ENCODE results near the gene ZNF672. TPM values are rescaled to one million over a fixed set of nuclear protein-coding genes. Genes with fewer than 3 reads are reported as not detected.
"Not testable (repeated sequence)": the region's sequence is repeated elsewhere in the genome, so short reads cannot be mapped to it uniquely, and the experiment has no call there.

The ZNF672 gene
- 10 to 100 TPM in 11 of 12 donors, not detected in 1; 12.1 to 19.0 (median 15.7) TPM for polyA plus RNA-seq (ENCODE audit: insufficient read length in 12 of 12)
- long read RNA-seq, donor 1, transcript ZNF672-201 (4 exons, 2,989 nt): major isoform, 8 of 9 reads
- long read RNA-seq, donor 1, partial matches to known transcripts: 0 of 9 reads
- long read RNA-seq, donor 1, other reads (novel, unspliced or antisense): 0 of 9 reads
- long read RNA-seq, donor 2, transcript ZNF672-201 (4 exons, 2,989 nt): major isoform, 7 of 14 reads
- long read RNA-seq, donor 2, partial matches to known transcripts: 7 of 14 reads
- long read RNA-seq, donor 2, other reads (novel, unspliced or antisense): 0 of 14 reads
- long read RNA-seq, donor 3, partial matches to known transcripts: 0 of 4 reads
- long read RNA-seq, donor 3, other reads (novel, unspliced or antisense): 0 of 4 reads
- long read RNA-seq, donor 4, partial matches to known transcripts: 0 of 3 reads
- long read RNA-seq, donor 4, other reads (novel, unspliced or antisense): 0 of 3 reads
- long read RNA-seq, donor 5, transcript ZNF672-201 (4 exons, 2,989 nt): major isoform, 11 of 11 reads
- long read RNA-seq, donor 5, partial matches to known transcripts: 0 of 11 reads
- long read RNA-seq, donor 5, other reads (novel, unspliced or antisense): 0 of 11 reads
- long read RNA-seq, donor 6, transcript ZNF672-201 (4 exons, 2,989 nt): major isoform, 7 of 12 reads
- long read RNA-seq, donor 6, partial matches to known transcripts: 5 of 12 reads
- long read RNA-seq, donor 6, other reads (novel, unspliced or antisense): 0 of 12 reads
- long read RNA-seq, donor 7, partial matches to known transcripts: 0 of 3 reads
- long read RNA-seq, donor 7, other reads (novel, unspliced or antisense): 0 of 3 reads
- long read RNA-seq, donor 8, transcript ZNF672-201 (4 exons, 2,989 nt): major isoform, 8 of 8 reads
- long read RNA-seq, donor 8, partial matches to known transcripts: 0 of 8 reads
- long read RNA-seq, donor 8, other reads (novel, unspliced or antisense): 0 of 8 reads
- long read RNA-seq, donor 9, transcript ZNF672-201 (4 exons, 2,989 nt): major isoform, 7 of 7 reads
- long read RNA-seq, donor 9, partial matches to known transcripts: 0 of 7 reads
- long read RNA-seq, donor 9, other reads (novel, unspliced or antisense): 0 of 7 reads
- long read RNA-seq, donor 10, partial matches to known transcripts: 0 of 4 reads
- long read RNA-seq, donor 10, other reads (novel, unspliced or antisense): 0 of 4 reads
- long read RNA-seq, donor 11, transcript ZNF672-201 (4 exons, 2,989 nt): major isoform, 5 of 6 reads
- long read RNA-seq, donor 11, partial matches to known transcripts: 0 of 6 reads
- long read RNA-seq, donor 11, other reads (novel, unspliced or antisense): 0 of 6 reads

DNA sequence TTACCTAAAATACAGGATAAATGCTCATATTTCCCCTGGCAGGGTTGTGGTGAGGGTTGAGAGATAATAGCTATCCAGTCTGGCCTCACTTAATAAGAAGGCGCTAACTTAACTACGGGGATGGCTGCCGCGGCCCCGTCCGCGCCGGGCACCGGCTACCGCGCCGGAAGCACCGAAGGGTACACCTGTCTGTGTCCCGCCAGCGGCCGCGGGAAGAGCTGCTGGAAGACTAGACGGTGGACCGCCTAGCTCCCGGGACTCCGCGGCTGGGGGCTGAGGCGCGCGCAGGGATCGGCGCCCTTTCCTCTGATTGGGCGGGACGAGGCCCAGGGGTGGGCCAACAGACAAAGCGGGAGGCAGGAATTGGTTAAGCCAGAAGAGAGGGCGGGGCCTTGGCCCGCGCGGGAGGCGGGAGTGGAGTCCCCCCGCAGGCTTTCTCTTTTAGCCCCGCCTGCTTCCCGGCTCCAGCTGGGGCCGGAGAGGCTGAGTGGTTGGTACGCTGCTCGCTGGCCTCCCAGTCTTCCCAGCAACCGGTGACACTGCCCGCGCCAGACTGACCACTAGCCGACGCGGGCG is at the start of gene ZNF672:
Gene ZNF672, plus strand, starts transcription at position 444 of the 576 bp plus-strand sequence. CDS start 9,051 bp downstream, outside the sequence.
- DNase-seq: peak; percentile 98

DNA sequence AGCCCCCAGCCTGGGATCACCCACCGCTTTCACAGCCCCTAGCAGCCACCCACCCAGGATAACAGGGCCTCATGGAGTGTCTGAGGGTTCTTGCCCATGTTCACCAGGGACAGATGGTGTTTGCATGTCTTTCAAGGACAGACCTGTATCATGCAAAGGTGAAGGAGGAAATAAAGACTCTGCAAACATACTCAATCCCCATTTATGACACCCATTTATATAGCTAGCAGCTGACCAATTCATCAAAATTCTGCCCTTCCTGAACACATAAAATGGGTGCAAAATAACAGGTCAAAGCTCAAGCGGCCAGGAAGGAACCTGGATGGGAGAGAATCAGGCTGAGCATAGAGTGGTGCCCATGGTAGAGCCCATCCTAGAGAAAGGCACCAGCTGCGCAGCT is 49.7 kb upstream of the ZNF672 start:
- no peak for DNase-seq

- not testable (repeated sequence) for DNase-seq
Observed at GRCh38 chr1:248789337-248789736, 48.7 kb upstream of the ZNF672 start.

- DNase-seq: no peak
Observed at GRCh38 chr1:248790456-248790855, 47.6 kb upstream of the ZNF672 start.

DNA sequence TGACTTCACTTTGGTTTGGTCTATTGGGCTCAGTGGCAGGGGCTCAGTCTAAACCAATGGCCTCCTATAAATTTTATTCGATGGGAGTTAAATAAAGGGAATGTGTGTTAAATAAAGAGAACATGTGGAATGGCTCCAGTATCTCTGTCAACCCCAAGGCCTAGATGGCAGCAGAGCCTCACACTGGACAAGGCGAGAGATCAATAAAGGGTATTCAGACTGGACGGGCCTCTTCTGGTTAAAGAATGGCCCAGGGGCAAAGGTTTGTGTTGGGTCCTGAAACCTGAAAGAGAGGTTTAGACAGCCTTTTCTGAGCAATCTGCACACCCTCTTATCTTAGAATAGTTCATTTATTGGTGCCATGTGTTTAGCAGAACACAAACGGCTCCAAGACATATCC is 47.0 kb upstream of the ZNF672 start:
- DNase-seq: no peak

GRCh38 chr1:248792342-248792741 is 45.7 kb upstream of the ZNF672 start:
- no peak for DNase-seq

GRCh38 chr1:248793592-248793991 is 44.4 kb upstream of the ZNF672 start:
- no peak for DNase-seq

GRCh38 chr1:248794663-248795062 is 43.4 kb upstream of the ZNF672 start:
- not testable (repeated sequence) for DNase-seq

DNA sequence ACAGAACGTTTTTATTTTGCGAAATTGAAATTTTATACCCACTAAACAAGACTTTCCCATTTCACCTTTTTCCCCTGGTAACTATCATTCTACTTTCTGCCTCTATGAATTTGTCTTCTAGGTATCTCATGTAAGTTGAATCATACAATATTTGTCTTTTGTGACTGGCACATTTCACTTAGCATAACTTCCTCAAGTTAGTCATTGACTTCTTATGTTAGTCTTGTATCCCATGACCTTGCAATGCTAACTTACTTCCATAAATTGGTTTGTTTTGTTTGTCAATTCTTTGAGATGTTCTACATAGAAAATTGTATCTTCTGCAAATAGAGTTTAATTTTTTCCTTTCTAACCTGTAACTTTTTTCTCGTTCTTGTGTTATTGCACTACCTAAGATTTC is 39.2 kb upstream of the ZNF672 start:
- no peak for DNase-seq

- DNase-seq: no peak
Observed at GRCh38 chr1:248800459-248800858, 37.6 kb upstream of the ZNF672 start.

GRCh38 chr1:248802454-248802853 is 35.6 kb upstream of the ZNF672 start:
- no peak for DNase-seq

GRCh38 chr1:248803501-248803900 is 34.5 kb upstream of the ZNF672 start:
- not testable (repeated sequence) for DNase-seq

DNA sequence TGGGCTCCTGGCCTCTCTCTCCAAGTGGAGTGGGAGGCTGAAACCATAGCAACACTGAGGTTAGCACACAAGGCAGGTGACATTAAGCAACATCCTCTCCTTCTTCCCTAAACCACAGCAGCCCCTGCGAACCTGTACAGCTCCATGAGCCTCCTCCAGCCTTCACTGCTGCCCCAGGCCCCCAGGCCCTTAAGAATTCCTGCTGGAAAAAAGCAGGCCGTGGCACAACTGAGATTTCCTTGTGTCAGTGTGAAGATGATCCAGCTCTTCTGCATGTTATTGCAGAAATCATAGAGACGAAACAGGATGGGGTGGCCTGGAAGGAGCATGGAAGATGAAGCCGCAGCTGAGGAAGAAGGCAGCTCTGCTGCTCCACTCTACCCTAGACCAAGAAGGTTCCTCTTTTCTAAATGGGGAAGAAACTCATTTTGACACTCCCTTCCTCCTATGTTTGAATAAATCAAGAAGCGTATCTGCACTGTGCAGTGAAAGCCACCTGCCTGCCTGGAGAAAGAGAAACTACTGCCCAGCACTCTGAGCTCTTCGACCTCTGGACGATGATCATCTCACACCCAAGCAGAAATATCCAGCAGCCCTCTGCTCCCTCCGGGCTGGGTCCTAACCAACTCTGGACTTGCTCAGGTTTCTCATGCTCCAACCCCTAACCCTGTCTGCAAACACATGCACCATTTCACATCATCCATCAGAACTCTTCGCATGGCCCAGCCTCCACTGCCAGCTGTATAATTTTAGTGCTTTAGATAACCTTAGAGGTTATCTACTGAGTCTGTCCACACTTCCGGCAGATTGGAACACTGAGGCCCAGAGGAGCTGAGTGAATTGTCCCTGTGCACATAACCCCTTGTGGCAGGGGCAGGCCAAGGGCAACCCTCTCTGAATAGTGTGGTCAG is 33.0 kb upstream of the ZNF672 start:
- DNase-seq: no peak

DNA sequence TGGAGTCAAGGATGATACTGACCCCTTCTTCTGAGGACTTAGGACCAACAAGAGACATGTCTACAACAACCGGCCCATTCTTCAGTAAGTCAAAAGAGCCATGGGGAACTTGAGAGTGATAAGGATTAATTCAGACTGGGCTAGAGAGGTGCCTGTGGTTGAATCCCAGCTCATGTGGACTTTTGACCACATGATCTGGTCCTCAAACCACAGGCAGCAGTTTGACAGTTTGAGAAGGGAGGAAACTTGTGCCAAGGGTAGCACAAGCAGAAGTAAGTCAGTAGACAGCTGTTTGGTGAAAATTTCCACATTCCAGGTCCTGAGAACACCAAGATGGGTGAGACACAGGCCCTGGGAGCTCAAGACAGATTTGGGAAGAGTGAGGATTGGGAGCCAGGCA is 32.1 kb upstream of the ZNF672 start:
- DNase-seq: no peak

- no peak for DNase-seq
Observed at GRCh38 chr1:248807067-248807737, 30.8 kb upstream of the ZNF672 start.

DNA sequence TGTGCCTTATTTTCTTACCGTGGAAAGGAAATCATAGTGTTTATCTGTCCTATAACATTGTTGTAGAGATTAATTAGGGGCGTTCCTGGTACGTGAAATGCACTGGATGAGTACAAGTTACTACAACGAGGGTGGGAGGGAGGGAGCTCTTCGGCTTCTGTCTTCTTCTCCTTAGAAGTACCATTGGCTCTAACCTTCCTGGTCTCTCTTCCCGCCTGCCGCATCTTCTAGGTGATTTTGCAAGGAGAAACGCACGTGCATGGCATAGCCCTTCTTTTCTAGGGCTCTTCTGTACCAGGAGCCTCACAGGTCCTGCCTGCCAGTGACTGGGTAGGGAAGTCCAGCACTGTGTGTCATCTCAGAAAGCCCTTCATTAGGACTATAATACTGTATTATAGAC is 29.1 kb upstream of the ZNF672 start:
- no peak for DNase-seq

DNA sequence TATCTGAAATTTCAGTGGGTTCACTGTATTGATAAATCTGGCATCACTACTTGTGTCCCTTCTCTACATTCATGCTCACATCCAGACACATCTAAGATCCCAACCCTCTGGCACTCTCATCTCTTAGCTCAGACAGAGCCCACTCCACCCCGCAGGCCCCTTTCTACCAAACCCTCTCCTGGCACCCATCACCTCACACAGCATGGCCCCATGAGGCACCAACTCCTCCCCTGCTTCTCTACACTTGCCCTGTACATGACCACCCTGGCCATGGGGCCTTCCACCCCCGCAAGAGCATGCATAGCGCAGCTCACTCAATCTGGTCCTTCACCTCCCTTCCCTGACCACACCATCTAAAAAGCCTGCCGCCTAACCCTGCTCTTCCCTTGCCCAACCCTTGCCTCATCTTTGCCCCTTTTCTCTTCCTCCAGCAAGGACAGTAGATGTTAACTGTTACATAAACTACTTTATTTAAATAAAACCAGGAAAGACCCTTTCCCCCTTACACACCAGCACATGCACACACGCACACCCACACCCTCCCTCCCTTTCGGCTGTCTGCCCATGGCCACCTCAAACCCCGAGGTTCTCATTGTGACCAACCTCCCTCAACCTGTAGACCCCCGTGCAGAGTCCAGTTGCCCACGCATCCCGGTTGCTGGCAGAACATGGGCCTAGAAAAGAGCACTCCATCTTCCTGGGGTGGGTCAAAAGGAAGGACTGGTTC is 27.9 kb upstream of the ZNF672 start:
- DNase-seq: no peak

DNA sequence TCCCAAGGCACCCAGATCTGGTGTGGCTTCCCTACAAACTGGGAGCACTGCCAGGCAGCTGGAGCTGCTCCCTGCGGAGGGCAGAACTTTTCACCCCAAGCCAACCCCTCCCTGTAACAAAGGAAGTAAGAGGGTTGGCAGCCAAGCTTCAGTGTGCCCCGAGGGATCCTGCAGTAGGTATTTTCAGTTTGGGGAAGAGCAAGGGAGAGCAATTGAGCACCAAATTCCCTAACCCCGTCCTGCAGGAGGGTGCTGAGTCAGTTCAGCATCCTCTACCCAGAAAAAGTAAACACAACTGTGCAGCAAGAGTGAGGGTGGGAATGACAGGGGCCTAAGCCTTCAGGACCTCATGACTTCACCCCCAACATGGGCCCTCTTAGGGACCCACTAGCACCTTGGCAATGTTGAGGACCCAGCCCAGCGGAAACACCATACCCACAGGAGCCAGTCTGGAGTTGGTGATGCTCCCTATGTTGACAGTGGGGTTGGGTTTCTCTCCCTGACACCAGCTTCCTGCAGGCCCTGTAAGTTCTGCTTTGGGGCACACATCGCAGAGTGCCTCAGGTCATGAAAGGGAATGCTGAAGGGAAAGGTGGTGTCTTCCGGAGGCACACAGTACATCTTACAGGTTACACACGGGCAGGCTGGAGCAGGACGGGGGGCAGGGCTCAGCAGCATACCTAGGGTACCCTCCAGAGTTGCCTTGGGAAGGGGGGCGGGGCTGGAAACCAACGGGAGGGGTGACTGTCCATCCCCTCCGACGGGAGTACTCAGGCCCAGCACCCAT is 27.1 kb upstream of the ZNF672 start:
- no peak for DNase-seq
